Tibial nerve (tissue), 4 donors: Measurements from ENCODE around the gene NNMT.

Source experiments
- EP300 ChIP-seq, 2 donors: sonication (generic); formaldehyde crosslinking; IDR thresholded peaks; one replicate each; pipeline ENCODE4 v1.6.1; 2017; ENCODE audit warnings: antibody characterized with exemption in 2 of 2, mild to moderate bottlenecking in 1 of 2
- POLR2A ChIP-seq, 2 donors: fragments of 450-650 bp; IDR thresholded peaks; one replicate each; pipeline ENCODE4 v1.6.1; 2017; ENCODE audit warnings: antibody characterized with exemption in 2 of 2, mild to moderate bottlenecking in 2 of 2, moderate library complexity in 2 of 2
- TF ChIP-seq, protein P1 (sequence below), 5 experiments: fragments of 200-600 bp in 3 of 5; fragments of 450-650 bp in 2 of 5; sonication (generic) in 3 of 5; IDR thresholded peaks; one replicate each; pipeline ENCODE4 v1.5.1; 2016 to 2019; ENCODE audit warnings: antibody characterized with exemption in 5 of 5, mild to moderate bottlenecking in 3 of 5, moderate library complexity in 2 of 5

DNA sequence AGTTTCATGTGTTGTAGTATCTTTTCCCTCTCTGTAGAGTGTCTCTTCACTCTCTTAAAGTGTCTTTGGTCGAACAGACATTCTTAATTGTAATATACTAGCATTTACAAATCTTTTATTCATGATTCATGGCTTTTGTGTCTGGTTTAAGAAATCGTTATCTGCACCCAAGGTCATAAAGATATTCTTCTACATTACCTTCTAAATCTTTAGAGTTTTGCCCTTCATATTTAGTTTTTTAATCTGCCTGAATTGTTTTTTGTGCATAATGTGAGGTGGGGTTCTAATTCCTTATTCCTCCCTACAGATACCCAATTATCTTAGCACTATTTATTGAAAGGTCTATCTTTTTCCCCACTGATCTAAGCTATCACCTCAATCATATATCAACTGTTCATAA is 9.0 kb upstream of the NNMT start:
- TF ChIP-seq POLR2A (IDR thresholded peaks at IDR 0.05) (no peak), EP300 (IDR thresholded peaks at IDR 0.05) (no peak)
- TF ChIP-seq, protein P1, sequence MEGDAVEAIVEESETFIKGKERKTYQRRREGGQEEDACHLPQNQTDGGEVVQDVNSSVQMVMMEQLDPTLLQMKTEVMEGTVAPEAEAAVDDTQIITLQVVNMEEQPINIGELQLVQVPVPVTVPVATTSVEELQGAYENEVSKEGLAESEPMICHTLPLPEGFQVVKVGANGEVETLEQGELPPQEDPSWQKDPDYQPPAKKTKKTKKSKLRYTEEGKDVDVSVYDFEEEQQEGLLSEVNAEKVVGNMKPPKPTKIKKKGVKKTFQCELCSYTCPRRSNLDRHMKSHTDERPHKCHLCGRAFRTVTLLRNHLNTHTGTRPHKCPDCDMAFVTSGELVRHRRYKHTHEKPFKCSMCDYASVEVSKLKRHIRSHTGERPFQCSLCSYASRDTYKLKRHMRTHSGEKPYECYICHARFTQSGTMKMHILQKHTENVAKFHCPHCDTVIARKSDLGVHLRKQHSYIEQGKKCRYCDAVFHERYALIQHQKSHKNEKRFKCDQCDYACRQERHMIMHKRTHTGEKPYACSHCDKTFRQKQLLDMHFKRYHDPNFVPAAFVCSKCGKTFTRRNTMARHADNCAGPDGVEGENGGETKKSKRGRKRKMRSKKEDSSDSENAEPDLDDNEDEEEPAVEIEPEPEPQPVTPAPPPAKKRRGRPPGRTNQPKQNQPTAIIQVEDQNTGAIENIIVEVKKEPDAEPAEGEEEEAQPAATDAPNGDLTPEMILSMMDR (IDR thresholded peaks at IDR 0.05) = no peak
